GM19324 (cell line): ENCODE data around the gene IMMP2L.
A peak's percentile ranks its signal among the peaks of the same experiment; 100 is the strongest.

Experiments used
- ATAC-seq: cut with Tn5 transposase; IDR thresholded peaks from one replicate; pipeline ENCODE4 v1.9.1; 2021; ENCODE audit warnings: mild to moderate bottlenecking, moderate library complexity; ENCODE audit not compliant: unreplicated experiment, low FRiP score

The IMMP2L gene

DNA sequence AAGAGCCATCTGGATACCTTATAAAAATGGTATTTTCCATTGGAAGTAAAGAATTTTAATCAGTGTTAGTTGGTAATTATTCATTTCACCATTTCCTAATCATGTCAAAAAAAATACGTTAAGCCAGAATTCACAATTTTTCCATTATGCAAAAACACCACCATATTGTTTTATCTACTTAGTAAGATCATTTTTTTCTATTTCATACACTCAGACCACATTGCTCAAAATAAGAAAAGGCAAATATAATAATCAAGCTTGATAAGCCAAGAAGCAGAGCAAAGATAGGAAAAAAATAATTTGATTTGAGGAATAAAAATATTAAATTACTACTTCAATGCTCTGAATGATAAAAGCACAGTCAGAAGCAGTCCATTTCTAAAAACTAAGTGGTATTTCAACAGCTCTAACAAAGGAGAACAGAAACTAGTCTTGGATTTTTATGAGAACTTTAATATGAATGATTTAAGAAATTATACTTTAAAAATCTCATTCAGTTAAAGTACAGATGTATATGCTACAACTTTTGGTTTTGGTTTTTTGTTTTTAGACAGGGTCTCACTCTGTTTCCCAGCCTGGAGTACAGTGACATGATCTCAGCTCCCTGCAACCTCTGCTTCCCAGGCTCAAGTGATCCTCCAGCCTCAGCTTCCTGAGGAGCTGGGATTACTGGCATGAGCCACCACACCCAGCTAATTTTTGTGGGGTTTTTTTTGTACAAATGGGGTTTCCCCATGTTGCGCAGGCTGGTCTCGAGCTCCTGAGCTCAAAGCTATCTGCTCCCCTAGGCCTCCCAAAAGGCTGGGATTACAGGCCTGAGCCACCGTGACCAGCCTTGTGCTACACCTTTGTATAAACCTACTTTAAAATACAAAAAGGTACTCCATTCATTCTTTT lies 424.7 kb downstream of the IMMP2L start:
- peak; percentile 76 for ATAC-seq

DNA sequence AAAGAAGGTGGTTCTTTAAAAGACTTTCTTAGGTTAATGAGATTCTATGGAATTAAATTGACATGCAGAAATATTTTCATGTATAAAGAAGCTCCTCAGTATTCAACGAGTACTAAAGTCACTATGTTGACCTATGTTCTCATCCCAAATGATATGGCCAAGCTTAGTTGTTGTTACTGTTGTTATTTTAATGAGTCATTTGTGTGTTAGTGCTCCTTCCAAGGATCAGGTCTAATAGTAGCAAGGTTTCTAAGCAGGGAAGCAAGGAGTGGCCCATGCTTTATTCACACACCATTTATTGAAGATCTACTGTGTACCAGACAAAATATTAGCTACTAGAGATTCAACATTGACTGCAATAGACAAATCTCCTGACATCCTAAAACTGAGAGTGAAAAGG lies 429.5 kb downstream of the IMMP2L start:
- no peak for ATAC-seq

DNA sequence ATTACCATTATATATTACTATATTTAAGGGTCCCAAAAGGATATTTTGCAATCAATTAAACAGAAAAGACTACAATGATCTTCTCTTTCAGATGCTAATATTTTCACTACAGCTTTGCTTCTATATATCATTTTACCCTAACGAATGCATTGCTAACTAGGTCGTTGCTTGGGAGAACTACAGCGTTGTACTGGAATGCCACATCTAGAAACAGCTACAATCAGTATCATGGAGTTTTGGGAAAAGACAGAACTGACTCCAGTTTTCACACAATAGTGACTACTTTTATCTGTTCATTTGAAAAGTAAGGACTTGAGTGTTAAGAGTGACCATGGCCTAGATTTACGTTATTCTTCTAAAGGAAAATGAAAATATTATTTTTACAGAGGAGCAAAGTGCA lies 432.9 kb downstream of the IMMP2L start:
- ATAC-seq = no peak

GRCh38 chr7:111126987-111127386 lies 435.3 kb downstream of the IMMP2L start:
- ATAC-seq = no peak

DNA sequence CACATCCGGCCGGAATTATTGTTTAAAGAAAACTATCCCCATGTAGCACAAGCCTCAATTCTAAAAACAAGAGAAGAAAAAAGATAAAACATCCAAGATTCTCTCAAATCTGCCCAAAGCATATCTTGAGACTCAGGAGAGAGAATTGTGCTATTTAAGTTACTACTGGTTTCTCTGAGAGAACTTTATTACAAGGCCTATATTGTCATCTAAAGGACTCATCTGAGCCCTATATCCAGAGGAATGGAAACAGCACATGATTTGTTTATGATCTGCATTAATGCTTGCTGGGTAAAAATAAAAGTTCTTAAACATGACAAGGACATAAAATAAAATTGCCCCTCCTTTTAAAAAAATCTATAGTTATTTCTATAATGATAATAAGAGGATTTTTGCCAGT lies 446.3 kb downstream of the IMMP2L start:
- ATAC-seq = no peak

GRCh38 chr7:111113263-111114017 lies 448.9 kb downstream of the IMMP2L start:
- no peak for ATAC-seq

GRCh38 chr7:111112439-111112838 lies 449.9 kb downstream of the IMMP2L start:
- ATAC-seq = no peak

DNA sequence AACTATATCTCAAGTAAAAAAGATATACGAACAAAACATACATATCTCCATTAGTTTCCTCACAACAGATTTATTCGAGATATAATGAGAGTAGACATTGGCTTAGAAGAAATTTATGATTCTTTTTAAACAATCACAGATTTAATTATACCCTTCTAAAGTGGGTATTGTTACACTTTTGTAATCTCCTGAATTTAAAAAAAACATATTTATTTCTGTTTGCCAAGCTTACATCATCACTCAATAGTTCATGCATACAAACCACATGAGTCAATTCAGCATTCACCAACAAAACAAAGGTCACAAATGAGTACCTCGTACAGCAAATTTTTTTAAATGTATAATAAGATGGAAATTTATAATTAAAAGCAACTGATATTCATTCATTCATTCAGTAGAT lies 453.8 kb downstream of the IMMP2L start:
- ATAC-seq = no peak

DNA sequence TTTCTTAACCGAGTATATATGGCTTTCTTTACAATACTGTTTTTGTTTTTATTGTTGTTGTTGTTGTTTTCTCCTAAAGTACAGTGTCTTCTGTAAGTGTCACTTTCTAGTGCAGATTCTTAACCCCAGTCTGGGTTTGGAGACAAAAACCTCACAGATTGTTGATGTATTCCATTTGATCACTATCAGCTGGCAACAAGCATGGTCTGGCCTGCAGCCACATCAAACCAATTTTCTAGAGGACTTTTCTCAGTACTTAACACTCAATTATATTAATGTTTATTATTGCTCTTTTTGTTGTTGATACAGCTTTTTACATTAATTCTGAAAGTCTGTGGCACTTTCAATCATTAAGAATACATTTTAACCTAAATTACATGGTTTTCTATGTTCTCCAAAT lies 454.3 kb downstream of the IMMP2L start:
- no peak for ATAC-seq

DNA sequence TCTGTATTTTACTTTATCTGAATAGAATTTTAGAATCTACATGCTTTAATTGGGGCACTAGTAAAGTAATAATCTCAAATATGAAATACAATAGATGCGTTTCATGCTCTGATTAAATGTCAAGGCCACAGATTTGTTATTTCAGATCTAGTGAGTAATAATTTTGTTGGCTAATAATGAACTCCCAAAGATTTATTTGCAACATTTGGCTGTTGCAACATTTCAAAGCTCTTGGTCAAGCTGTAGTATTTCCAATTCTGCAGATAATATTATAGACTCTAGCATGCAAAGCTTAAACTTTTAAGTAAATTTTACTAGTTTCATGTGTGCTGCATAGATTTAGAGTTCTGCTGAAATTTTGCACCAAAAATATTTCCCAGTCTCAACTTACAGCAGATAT lies 454.7 kb downstream of the IMMP2L start:
- ATAC-seq = no peak

DNA sequence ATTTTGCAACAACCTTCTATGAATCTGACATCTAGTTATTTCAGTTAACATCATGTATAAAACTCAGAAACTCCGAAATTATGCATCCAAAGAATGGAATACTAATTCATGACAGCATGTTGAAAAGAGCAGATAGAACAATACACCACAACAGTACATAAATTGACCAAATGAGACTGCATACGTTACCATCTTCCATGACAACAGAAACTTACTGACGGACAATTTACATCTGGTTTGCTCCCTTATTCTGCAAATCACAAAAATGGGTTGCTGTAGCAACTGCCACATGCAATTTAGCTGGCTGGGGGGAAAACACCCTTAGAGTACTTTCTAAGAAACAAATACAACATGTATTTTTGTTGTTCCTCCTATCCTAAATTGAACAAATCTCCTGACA lies 457.0 kb downstream of the IMMP2L start:
- ATAC-seq = no peak

DNA sequence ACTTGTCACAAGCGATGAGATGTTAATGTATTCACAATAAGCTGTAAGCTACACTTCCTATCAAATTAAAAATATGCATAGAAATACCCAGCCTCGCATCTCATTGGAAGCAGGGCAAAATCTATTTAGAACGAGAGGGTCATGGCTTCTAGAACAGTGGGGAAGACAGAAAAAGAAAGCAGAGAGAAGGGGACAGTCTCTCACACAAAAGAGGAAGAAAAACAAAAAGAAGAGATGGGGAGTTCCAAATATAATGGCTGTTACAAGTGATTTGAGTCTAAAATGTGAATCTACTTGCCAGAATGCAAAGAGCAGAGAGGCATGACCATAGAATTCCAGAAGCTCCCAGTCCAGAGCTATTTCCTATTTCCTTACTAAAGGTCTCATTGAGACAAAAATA lies 457.6 kb downstream of the IMMP2L start:
- ATAC-seq = no peak

DNA sequence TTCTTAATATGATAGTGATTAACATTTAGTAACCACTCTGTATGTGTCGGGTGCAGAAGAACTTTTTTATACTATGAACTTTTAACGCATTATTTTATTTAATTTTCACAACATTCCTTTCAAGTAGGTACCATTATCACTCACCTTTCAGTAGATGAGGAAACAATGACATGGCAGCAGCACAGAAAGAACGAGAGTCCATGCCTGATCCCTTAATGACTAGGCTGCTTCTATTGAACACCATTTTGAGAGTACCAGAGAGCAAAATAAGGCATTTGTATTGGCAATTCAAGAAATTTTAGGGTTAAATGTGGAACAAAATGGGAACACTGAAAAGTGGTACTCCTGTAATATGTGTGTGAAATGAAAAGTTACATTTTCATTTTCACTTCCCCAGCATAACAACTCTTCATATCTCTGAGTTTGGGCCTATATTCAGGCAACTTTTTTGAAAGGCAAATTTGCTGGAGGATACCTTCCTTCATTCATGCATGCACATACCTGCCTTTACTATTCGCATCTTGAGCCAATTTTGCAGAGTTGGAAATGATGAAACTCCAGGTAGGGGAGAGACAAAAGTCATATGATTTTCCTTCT lies 458.5 kb downstream of the IMMP2L start:
- ATAC-seq = peak; percentile 79

- no peak for ATAC-seq
These were observed 459.2 kb downstream of the IMMP2L start for GRCh38 chr7:111103136-111103535.

DNA sequence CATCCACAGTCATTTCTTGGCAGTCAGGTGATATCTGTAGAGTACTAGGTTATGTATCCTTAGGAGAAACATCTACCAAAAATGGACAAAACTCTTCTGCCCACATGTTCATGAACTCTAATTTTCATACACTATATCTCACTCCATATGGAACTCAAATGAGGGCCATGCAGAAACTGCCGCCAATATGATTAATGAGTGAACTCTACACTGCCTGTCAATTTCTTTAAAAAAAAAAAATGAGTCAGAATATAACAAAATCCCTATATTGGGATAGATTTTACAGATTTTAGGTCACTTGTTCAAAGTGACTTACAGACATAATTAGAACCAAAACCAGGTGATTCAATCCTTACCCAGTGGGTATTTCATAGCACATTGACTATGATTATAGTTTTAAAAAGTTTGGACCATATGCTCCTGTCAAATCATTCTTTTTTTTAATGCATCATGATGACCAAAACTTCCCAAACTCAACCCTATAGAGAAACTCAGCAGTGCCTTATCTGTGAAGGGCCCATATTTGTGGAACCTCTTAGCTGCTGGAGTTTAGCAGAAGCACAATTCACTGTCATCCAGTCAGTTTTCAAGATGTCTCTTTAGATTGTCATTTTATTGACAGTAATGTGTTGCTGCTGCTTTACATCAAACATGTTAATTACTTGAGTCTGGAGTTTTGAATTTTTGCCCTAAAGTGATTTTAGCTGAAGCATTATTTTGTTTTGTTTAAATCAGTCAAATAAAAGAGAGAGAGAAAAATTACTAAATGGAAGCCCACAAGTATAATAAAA lies 460.2 kb downstream of the IMMP2L start:
- ATAC-seq = no peak

DNA sequence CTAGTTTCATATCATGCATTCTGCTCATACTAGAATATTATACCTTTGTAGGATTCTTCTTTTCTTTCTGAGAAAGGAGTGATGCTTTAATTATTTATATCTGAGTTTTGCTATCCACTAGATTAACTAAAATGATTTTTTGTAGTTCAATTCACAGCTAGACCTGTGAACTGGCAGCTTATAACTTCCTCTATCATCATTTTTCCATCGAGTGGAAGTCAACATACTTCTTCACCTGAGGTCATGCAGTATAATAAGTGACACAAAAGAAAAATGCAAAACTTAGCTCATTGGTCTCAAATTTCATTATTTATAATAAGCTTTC lies 463.4 kb downstream of the IMMP2L start:
- no peak for ATAC-seq

GRCh38 chr7:111098011-111098925 lies 464.0 kb downstream of the IMMP2L start:
- peak; percentile 83 for ATAC-seq

DNA sequence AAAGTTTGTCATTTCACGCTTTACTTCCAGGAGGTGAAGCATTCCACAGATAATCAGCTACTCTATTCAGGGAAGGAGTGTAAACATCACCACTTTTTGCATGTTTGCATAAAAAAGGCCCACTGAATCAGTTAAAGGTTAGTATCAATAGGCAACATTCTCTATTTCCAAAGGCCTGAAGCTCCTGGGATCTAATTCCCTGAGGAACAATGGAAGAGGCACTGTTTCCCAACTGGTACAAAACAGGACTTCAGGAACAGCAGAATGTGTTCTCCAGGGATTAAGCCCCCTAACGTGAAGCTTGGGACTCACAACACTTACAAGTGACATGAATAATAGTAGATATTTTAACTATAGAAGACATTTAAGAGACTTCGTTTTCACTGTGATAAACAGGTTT lies 465.3 kb downstream of the IMMP2L start:
- ATAC-seq = no peak

- no peak for ATAC-seq
These were observed 467.9 kb downstream of the IMMP2L start for GRCh38 chr7:111094419-111094818.

- no peak for ATAC-seq
These were observed 468.8 kb downstream of the IMMP2L start for GRCh38 chr7:111093496-111093895.
